ENCODE measurements around the gene GMDS.

- TF ChIP-seq CREB1 (CRISPR knock-in tag; IDR thresholded peaks at IDR 0.05; ENCODE audit: low read depth), result no peak
- TF ChIP-seq CTCF (conservative IDR thresholded peaks at IDR 0.05; ENCODE audit: low read depth in 2 of 2), result no peak
- TF ChIP-seq, protein P1, sequence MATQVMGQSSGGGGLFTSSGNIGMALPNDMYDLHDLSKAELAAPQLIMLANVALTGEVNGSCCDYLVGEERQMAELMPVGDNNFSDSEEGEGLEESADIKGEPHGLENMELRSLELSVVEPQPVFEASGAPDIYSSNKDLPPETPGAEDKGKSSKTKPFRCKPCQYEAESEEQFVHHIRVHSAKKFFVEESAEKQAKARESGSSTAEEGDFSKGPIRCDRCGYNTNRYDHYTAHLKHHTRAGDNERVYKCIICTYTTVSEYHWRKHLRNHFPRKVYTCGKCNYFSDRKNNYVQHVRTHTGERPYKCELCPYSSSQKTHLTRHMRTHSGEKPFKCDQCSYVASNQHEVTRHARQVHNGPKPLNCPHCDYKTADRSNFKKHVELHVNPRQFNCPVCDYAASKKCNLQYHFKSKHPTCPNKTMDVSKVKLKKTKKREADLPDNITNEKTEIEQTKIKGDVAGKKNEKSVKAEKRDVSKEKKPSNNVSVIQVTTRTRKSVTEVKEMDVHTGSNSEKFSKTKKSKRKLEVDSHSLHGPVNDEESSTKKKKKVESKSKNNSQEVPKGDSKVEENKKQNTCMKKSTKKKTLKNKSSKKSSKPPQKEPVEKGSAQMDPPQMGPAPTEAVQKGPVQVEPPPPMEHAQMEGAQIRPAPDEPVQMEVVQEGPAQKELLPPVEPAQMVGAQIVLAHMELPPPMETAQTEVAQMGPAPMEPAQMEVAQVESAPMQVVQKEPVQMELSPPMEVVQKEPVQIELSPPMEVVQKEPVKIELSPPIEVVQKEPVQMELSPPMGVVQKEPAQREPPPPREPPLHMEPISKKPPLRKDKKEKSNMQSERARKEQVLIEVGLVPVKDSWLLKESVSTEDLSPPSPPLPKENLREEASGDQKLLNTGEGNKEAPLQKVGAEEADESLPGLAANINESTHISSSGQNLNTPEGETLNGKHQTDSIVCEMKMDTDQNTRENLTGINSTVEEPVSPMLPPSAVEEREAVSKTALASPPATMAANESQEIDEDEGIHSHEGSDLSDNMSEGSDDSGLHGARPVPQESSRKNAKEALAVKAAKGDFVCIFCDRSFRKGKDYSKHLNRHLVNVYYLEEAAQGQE (IDR thresholded peaks at IDR 0.05; ENCODE audit: unreplicated experiment), result no peak
- no peak for TF ChIP-seq EZH2 (IDR thresholded peaks at IDR 0.05; ENCODE audit: low read depth, unreplicated experiment)
- TF ChIP-seq ZNF114 (CRISPR knock-in tag; IDR thresholded peaks at IDR 0.05), result no peak
These were observed 645.2 kb downstream of the GMDS start for GRCh38 chr6:1600063-1600763.
